GM18499 (cell line): Measurements from ENCODE around the gene ZNF580.

ENCODE experiments used
- ATAC-seq: cut with Tn5 transposase; IDR thresholded peaks from one replicate; pipeline ENCODE4 v1.9.1; 2021; ENCODE audit warnings: moderate number of reproducible peaks; ENCODE audit not compliant: insufficient read depth, unreplicated experiment

Gene ZNF580

GRCh38 chr19:55688422-55689218 is 47.8 kb downstream of the ZNF580 start:
- no peak for ATAC-seq

GRCh38 chr19:55689411-55690108 is 48.8 kb downstream of the ZNF580 start:
- ATAC-seq, result no peak

- no peak for ATAC-seq
Measured at GRCh38 chr19:55690109-55690768, 49.4 kb downstream of the ZNF580 start.

- ATAC-seq, result no peak
Measured at GRCh38 chr19:55690769-55691545, 50.2 kb downstream of the ZNF580 start.

- no peak for ATAC-seq
Measured at GRCh38 chr19:55691561-55692481, 51.0 kb downstream of the ZNF580 start.

GRCh38 chr19:55692681-55693081 is 51.9 kb downstream of the ZNF580 start:
- ATAC-seq, result no peak
